Globus pallidus (tissue), 1 donor: ENCODE results near the gene KIR3DL1.
"Not testable (repeated sequence)": the region's sequence is repeated elsewhere in the genome, so short reads cannot be mapped to it uniquely, and the experiment has no call there.

Experiments
- DNase-seq: peaks from one replicate; pipeline ENCODE4 v3.0.0-alpha.2; 2015; ENCODE audit warnings: low spot score

KIR3DL1 gene

GRCh38 chr19:54816251-54816650 lies at the start of gene KIR3DL1:
KIR3DL1 (plus strand) TSS chr19:54816468.
- not testable (repeated sequence) for DNase-seq

GRCh38 chr19:54769646-54770045 lies 46.6 kb upstream of the KIR3DL1 start, which contains the start of gene KIR2DL1:
KIR2DL1 (plus strand) TSS chr19:54769793; CDS start chr19:54769851, 58 bp downstream.
- not testable (repeated sequence) for DNase-seq

DNA sequence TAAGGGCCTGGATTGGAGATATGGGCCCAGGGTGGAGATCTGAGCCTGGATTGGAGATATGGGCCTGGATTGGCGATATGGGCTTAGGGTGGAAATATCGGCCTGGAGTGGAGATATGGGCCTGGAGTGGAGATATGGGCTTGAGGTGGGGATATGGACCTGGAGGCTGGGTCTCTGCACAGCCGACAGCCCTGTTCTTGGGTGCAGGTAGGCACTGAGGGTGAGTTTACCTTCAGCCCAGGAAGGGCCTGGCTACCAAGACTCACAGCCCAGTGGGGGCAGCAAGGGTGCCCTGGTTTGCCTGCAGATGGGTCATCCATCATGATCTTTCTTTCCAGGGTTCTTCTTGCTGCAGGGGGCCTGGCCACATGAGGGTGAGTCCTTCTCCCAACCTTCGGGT lies 45.8 kb upstream of the KIR3DL1 start:
- DNase-seq = not testable (repeated sequence)

- DNase-seq = not testable (repeated sequence)
These were observed 45.0 kb upstream of the KIR3DL1 start for GRCh38 chr19:54771018-54771960.

DNA sequence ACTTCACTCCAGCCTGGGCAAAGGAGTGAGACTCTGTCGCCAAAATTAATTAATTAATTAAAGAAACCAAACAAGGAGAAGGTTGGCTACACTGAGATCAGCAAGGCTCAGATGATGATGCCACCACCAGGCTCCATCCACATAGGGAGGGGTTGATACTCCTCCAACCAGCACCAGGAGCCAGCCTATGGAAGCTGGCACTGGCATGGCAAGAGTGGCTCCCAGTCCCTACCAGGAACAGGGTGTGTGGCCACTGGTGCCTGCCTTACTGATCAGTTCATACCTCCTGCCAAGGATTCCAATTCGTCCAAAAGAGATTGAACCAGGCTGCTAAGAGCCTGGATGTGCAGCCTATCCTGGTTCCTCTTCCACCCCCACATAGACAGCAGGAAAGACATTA lies 43.6 kb upstream of the KIR3DL1 start:
- DNase-seq = not testable (repeated sequence)

DNA sequence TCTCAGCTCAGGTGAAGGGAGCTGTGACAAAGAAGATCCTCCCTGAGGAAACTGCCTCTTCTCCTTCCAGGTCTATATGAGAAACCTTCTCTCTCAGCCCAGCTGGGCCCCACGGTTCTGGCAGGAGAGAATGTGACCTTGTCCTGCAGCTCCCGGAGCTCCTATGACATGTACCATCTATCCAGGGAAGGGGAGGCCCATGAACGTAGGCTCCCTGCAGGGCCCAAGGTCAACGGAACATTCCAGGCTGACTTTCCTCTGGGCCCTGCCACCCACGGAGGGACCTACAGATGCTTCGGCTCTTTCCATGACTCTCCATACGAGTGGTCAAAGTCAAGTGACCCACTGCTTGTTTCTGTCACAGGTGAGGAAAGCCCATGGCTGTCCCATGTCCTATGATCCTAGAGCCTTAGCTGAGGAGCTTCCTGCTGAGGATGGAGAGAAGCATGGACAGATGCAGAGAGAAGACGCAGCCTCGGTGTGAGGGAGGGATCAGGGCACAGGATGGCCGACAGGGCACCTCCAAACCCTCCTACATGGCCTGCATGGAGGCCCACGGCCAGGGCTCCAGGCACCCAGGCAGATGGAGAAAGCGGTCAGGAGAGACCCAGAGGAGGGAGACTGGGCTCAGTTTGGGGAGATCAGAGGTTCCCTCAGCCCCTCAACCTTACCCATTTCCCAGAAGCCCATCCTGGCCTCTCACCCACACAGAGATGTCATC lies 41.0 kb upstream of the KIR3DL1 start:
- DNase-seq = not testable (repeated sequence)

GRCh38 chr19:54775830-54776229 lies 40.4 kb upstream of the KIR3DL1 start:
- DNase-seq = not testable (repeated sequence)

- DNase-seq = not testable (repeated sequence)
These were observed 38.4 kb upstream of the KIR3DL1 start for GRCh38 chr19:54777851-54778250.

DNA sequence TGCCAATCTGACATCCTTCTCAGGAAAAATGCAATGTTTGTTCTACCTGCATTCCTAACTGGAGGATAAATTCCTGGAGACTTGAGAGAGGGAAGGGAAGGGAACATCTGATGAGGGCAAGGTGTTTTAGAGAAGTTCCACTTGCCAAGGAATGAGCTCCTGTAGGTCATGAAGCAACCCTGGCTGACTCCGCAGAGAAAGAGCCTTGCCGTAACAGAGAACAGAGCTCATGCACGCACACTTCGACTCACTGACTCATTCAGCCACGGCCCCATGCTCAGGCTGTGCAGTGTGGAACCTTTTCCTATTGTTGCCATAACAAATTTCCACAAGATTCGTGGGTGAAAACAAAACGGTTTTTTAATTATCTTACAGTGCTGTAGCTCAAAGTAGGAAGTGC lies 37.4 kb upstream of the KIR3DL1 start:
- DNase-seq = not testable (repeated sequence)

DNA sequence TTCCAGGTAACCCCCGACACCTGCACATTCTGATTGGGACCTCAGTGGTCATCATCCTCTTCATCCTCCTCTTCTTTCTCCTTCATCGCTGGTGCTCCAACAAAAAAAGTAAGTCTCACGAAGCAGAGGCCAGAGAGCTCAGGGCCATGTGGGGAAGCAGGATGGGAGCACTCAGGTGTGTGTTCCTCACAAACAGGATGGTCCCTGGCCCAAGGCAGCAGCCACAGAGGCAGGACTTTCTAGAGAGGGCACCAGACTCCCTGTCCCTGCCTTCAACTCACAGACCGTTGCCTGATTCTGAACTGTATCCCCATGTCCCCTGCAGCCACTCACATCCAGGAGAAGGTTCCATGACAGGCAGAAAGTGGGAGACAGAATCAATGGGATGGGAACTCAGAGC lies 33.4 kb upstream of the KIR3DL1 start:
- not testable (repeated sequence) for DNase-seq

DNA sequence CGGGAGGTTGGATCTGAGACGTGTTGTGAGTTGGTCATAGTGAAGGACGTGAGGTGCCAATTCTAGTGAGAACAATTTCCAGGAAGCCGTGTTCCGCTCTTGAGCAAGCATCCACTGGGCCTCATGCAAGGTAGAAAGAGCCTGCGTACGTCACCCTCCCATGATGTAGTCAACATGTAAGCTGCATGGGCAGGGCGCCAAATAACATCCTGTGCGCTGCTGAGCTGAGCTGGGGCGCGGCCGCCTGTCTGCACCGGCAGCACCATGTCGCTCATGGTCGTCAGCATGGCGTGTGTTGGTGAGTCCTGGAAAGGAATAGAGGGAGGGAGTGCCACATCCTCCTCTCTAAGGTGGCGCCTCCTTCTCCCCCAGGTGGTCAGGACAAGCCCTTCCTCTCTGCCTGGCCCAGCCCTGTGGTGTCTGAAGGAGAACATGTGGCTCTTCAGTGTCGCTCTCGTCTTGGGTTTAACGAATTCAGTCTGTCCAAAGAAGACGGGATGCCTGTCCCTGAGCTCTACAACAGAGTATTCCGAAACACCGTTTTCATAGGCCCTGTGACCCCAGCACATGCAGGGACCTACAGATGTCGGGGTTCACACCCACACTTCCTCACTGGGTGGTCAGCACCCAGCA lies 30.1 kb upstream of the KIR3DL1 start:
- DNase-seq = not testable (repeated sequence)

DNA sequence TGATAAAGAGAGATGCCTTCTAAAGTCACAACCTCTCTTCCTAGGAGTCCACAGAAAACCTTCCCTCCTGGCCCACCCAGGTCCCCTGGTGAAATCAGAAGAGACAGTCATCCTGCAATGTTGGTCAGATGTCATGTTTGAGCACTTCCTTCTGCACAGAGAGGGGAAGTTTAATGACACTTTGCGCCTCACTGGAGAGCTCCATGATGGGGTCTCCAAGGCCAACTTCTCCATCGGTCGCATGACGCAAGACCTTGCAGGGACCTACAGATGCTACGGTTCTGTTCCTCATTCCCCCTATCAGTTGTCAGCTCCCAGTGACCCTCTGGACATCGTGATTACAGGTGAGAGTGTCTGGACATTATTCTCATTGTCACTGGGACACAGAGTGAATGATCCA lies 28.1 kb upstream of the KIR3DL1 start:
- peak; percentile 2 for DNase-seq

GRCh38 chr19:54790711-54791110 lies 25.6 kb upstream of the KIR3DL1 start:
- DNase-seq = no peak

DNA sequence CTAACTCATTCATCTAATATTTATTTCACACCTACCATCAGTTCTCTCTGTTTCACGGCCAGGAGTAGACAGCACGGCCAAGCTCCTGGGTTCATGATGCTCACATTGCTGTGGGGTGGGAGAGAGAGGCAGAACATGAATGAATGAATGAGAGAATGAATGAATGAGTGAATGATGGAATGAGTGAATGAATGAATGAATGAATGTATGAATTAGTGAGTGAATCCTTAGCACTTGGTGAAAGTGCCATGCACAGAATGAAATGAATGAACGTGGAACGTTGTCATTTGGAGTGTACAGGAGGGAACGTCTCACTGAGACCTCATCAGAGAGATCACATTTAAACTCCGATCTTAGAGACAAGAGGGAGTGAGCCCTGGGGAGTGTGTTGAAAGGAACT lies 24.8 kb upstream of the KIR3DL1 start:
- DNase-seq = no peak

- DNase-seq = peak; percentile 8
These were observed 23.5 kb upstream of the KIR3DL1 start for GRCh38 chr19:54792814-54793213.

- DNase-seq = peak; percentile 0
These were observed 20.5 kb upstream of the KIR3DL1 start for GRCh38 chr19:54795758-54796157.

DNA sequence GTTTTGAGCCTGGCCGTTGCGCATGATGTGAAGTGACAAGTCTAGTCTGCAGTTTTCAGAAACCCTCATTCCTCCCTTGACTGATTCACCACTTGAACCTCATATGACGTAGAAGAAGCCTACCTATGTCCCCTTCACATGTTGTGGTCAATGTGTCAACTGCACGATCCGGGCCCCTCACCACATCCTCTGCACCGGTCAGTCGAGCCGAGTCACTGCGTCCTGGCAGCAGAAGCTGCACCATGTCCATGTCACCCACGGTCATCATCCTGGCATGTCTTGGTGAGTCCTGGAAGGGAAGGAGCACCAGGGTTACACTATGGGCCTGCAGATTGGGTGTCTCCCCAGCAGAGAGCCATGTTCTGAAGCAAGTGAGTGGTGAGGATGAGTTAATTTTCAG lies 12.9 kb upstream of the KIR3DL1 start, which contains the start of gene KIR2DL4:
Gene KIR2DL4 (plus strand): TSS at position 201 of the 400 bp plus-strand sequence. CDS start 42 bp downstream, at position 243.
- DNase-seq = no peak

DNA sequence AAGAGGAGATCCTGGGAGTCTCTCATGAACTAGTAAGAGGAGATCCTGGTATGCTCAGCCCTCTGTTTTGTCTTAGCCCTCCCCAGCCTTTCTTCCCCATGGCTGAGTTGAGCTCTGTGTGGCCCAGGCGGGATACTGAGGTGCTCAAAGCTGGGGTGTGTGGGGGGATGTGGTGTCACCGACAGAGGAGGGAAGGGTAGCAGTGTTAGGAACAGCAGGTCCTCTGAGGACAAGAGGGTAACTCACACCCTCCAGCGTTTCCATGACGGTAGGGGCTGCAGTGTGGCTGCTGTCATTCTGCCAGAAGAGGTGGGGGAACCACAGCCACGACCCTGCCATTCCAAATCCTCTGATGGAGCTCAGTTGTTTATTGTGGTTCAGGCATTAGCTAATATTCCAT lies 12.2 kb upstream of the KIR3DL1 start:
- DNase-seq = no peak

DNA sequence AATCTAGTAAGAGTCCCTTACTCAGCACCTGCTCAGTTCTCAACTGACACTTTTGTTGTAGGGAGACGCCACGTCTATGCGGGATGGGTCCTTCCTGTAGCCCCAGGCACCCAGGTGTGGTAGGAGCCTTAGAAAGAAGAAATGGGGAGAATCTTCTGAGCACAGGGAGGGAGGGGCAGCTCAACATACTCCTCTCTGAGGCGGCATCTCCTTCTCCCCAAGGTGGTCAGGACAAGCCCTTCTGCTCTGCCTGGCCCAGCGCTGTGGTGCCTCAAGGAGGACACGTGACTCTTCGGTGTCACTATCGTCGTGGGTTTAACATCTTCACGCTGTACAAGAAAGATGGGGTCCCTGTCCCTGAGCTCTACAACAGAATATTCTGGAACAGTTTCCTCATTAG lies 11.7 kb upstream of the KIR3DL1 start:
- DNase-seq = no peak

GRCh38 chr19:54805665-54806515 lies 10.4 kb upstream of the KIR3DL1 start:
- no peak for DNase-seq

- no peak for DNase-seq
These were observed 9.8 kb upstream of the KIR3DL1 start for GRCh38 chr19:54806516-54806838.
